ENCODE results near the gene SP140.
"Not testable (repeated sequence)": the region's sequence is repeated elsewhere in the genome, so short reads cannot be mapped to it uniquely, and the experiment has no call there.

Gene SP140

DNA sequence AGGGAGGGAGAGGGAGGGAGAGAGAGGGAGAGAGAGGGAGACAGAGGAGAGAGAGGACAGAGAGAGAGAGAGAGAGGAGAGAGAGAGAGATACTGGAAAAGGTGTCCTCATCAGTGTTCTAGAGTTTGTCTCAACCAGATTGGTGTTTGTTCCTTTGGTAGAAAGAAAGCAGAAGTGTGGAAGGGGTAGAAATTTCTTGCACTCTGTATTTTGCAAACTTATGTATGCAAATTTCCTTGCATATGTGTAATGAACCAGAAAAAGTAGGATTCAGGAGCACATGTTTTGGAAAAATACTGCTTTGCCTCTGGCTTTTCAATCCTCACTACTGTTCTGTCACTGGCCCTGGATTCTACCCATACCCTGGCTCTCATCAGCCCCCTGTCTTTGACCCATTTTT lies 1.1 kb upstream of the SP140 start:
- DNase-seq (ENCODE audit: low read depth in 2 of 2) = no peak

- no peak for DNase-seq (ENCODE audit: low read depth in 2 of 2)
Measured at GRCh38 chr2:230226051-230226551, 565 bp downstream of the SP140 start.

GRCh38 chr2:230227216-230227615 lies 1.7 kb downstream of the SP140 start:
- DNase-seq (ENCODE audit: low read depth in 2 of 2) = no peak

DNA sequence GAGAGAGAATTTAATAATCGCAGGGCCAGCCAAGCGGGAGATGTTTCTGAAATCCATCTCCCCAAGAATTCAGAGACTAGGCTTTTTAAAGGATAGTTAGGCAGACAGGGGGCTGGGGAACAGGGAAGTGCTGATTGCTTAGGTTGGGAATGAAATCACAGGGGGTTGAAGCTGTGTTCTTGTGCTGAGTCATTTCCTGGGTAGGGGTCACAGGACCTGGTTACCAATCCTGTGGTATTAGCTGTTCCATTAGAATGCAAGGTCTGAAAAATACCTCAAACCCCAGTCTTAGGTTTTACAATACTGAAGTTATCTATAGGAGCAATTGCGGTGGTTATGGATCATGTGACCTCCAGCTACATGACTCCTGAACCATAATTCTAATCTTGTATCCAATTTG lies 4.6 kb downstream of the SP140 start:
- DNase-seq (ENCODE audit: low read depth in 2 of 2) = no peak

GRCh38 chr2:230230496-230231200 lies 5.1 kb downstream of the SP140 start:
- DNase-seq (ENCODE audit: low read depth in 2 of 2) = no peak

DNA sequence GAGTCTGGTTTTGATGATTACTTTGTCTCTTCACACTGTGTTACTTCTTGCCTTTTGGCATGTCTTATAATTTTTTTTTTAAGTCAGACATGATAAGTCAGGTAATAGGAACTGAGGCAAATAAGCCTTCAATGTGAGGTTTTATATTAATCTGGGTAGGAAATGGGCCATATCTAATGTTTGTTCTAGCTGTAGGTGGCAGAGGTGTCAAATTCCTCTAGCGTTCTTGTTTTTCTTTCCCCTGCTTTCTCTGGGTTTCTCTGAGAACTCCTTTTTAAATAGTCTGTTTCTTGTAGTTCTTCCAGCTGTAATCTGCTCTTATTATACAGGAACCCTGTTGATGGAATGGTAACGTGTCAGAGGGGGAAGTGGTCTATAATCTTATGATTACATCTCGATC lies 5.7 kb downstream of the SP140 start:
- no peak for DNase-seq (ENCODE audit: low read depth in 2 of 2)

DNA sequence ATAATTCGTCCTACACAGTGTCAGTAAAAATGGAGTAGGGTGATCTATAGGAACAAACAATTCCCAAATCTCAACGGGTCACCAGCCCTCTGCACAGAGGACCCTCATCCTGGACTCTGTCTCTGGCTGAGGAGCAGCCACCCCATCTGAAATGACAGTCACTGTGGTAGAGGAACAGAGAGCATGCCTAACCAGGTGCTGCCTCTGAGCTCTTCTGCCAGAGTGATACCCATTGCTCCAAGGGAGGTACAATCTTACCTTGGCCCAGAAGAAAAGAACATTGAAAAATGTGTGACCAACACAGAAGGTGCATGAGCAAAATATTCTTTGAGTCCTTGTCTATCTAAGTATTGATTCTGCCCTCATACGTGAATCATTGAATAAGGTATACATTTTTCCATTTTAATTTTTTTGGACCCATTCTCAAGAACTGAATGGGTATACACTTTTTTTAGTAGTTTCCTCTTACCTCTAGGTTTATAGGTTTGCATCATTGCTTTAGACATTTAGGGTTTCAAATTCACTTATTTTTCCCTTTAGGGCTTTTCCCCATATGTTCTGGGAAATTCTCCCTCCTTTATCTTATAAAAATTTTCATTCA lies 8.7 kb downstream of the SP140 start:
- no peak for DNase-seq (ENCODE audit: low read depth in 2 of 2)

DNA sequence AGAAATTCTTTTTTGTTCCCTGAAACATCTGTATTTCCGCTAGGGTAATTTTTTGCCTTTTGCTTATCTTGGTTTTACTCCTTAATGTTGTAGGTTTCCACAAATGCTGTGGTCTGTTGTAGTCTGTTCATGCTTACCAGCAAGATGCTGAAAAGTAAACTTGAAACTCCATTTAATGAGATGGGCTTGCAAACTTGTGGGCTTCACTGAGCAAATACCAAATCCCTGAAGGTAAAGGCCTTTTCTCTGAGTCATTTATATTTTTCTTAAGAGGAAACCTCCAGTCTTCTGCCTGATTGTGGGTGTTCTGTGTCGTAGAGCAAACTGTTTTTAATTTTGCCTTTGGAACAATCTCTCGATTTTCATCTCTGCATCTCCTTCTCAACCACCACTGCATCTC lies 9.3 kb downstream of the SP140 start:
- no peak for DNase-seq (ENCODE audit: low read depth in 2 of 2)

DNA sequence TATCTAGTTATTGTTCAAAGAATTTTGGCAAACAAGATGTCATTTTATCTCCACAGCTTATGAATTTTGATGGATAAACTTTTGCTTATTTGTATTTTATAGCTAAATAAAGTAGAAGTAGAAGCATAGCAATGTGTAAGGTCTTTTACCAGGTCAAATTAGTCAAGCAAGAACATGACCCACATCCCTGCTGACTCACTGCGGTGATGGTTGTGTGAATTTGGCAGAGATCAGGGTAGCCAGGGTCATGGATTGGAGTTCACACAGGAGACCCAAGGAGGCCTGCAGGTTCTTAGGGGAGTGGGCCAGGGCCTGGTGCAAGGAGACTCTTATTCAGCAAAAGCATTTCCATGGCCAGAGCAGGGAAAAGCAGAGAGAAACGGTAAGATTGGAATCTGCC lies 18.7 kb downstream of the SP140 start:
- no peak for DNase-seq (ENCODE audit: low read depth in 2 of 2)

DNA sequence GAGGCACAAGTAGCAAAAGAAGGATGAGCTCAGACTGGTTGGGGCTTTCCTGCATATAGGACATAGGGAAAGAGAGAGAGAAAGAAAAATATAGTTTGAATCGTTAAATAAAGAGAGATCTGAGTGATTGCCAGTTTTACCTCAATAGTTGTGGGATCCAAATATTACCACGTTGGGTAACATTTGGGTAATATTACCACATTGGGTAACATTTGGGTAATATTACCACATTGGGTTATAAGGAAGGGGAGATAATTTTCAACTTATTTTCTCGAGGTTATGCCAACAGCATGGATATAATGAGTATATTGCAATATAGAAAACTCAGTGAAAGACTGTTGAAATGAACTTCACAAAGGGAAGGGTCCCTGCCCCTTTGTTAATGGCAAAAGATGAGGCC lies 20.7 kb downstream of the SP140 start:
- DNase-seq (ENCODE audit: low read depth in 2 of 2) = no peak

- no peak for DNase-seq (ENCODE audit: low read depth in 2 of 2)
Measured at GRCh38 chr2:230250231-230250630, 24.7 kb downstream of the SP140 start.

DNA sequence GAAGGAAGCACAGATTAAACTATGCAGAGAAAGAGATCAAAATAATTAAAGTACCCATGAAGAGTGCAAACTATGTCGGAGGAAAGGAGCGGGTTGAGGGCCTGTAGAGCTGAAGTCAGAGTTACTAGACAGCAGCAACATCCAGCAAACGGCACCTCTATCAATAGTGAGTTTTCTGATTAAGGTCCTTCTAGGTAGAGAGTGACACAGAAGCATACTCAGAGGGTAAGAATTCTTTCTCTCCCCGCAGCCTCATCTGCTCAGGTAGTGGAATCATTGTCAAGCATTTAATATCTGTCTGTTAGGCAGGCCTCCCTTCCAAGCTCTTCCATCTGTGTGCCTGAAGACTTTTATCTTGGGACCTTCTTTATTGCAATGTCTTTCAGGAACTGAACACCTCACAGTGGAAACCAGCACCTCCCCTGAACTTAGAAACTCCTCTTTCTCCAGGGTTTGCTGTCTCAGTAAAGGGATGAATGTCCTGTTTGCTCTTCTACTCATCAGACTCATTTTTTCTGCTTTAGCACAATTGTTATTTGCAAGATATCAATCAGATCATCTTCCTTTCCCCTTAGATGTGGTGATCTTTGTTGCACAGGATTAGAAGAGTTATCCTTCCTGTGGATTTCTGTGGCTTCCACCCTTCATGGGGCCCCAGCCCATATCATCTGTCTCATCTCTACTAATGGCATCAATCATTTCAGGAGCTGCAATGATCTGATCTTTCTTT lies 28.8 kb downstream of the SP140 start:
- no peak for DNase-seq (ENCODE audit: low read depth in 2 of 2)

- DNase-seq (ENCODE audit: low read depth in 2 of 2) = no peak
Measured at GRCh38 chr2:230256733-230257332, 31.3 kb downstream of the SP140 start.

GRCh38 chr2:230258483-230258882 lies 32.9 kb downstream of the SP140 start:
- DNase-seq (ENCODE audit: low read depth in 2 of 2) = no peak

DNA sequence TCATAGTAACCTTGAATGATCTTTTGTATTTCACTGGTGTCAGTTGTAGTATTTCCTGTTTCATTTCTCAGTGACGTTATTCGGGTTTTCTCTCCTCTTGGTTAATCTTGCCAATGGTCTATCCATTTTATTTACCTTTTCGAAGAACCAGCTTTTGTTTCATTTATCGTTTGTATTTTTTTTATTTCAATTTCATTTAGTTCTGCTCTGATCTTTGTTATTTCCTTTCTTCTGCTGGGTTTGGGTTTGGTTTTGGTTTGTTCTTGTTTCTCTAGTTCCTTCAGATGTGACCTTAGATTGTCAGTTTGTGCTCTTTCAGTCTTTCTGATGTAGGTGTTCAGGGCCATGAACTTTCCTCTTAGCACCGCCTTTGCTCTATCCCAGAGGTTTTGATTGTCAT lies 36.7 kb downstream of the SP140 start:
- no peak for DNase-seq (ENCODE audit: low read depth in 2 of 2)

- DNase-seq (ENCODE audit: low read depth in 2 of 2) = not testable (repeated sequence)
Measured at GRCh38 chr2:230264945-230265344, 39.4 kb downstream of the SP140 start.

DNA sequence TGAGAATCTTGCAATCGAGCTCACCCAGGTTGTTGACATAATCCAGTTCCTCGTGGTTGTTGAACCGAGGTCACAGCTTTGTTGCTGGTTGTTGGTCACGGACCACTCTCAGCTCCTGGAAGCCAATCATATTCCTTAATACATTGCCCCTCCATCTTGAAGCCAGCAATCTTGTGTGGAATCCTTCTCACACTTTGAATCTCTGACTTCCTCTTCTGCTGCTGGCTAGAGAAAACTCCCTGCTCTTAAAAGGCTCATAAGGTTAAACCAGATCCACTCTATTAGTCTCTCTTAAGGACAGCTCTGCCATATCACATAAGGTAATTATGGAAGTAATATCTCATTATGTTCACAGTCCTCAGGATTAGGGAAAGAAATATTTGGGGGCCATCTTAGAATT lies 41.1 kb downstream of the SP140 start:
- no peak for DNase-seq (ENCODE audit: low read depth in 2 of 2)

DNA sequence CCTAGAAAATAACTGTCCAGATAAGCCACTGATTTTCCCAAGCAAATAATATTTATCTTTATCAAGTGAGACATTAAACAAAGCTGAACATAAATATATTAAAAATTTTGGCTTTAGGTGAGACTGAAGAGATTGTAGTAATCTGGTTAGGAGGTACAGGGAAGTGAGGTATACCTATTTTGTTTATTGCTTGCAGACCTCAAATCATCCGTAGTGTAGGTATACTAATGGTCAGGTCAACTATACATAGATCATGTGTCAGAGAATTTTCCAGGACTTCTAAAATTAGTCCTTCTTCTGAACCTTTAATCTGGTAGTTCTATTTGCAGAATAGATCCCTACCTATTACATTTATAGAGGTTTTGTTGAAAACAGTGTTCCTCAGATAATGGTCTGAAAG lies 41.5 kb downstream of the SP140 start:
- DNase-seq (ENCODE audit: low read depth in 2 of 2) = no peak

- DNase-seq (ENCODE audit: low read depth in 2 of 2) = no peak
Measured at GRCh38 chr2:230267556-230267955, 42.0 kb downstream of the SP140 start.

DNA sequence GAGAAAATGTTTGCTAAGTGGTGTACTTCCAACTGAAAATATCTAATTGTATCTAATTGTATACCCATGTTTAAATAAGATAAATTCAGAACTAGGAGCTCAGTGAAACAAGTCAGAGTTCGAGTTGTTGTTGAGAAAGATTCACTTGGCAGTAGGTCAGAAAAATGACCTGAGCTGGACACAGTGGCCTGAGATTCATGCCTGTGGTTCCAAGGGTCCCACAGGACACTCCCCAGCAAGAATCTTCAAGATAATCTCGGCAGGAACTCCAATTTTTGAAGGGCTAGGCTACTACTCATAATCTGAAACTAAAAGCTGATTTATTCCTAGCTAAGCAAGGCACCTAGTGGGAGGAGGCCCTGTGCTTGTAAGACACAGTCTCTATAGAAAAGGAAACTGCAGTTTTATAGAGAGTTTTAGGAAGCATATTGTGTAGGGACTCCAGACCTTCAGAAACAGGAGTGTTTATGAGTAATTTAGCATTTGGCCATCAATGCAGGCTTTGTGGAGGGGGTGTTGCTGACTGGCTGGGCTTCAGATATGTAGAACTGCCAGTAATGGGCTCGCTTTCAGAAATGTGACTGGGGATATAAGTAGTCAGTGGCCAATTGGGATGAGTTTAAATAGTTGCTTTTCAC lies 43.2 kb downstream of the SP140 start:
- DNase-seq (ENCODE audit: low read depth in 2 of 2) = no peak

DNA sequence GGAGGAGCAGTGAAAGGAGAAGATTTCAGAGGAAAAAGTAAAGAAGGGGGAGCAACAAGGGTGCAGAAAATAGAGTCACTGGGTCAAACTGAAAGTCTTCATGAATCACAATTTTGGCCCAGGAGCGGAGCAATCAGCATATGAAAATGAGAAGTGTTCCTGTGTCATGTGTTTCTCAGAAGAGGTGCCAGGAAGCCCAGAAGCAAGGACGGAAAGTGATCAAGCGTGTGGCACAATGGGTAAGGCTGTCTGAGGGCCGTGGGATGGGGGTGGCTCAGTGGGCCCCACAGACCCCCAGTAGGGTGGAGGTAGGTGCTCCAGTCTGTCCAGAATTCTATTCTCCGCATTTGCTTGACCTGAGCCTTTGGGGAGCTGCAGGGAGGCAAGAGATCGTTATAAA lies 44.2 kb downstream of the SP140 start:
- DNase-seq (ENCODE audit: low read depth in 2 of 2) = no peak

- no peak for DNase-seq (ENCODE audit: low read depth in 2 of 2)
Measured at GRCh38 chr2:230282936-230283335, 57.4 kb downstream of the SP140 start.
